Rectal smooth muscle tissue (tissue), 1 donor: Measurements from ENCODE around the gene KAZN.

Experiments
- H3K27ac ChIP-seq: one replicate; pipeline ENCODE4 v1.7.0; 2013; ENCODE audit warnings: low read depth, low read length, inconsistent platforms
- H3K27me3 ChIP-seq: one replicate; pipeline ENCODE4 v1.7.0; 2013; ENCODE audit warnings: low read length; ENCODE audit not compliant: control insufficient read depth, insufficient read depth
- H3K36me3 ChIP-seq: one replicate; pipeline ENCODE4 v1.7.0; 2013; ENCODE audit warnings: low read length; ENCODE audit not compliant: control insufficient read depth, insufficient read depth
- H3K4me1 ChIP-seq: one replicate; pipeline ENCODE4 v1.7.0; 2013; ENCODE audit warnings: low read length; ENCODE audit not compliant: control insufficient read depth, insufficient read depth
- H3K4me3 ChIP-seq: one replicate; pipeline ENCODE4 v1.7.0; 2013; ENCODE audit warnings: low read length
- H3K9ac ChIP-seq: one replicate; pipeline ENCODE4 v1.7.0; 2013; ENCODE audit warnings: low read length

The KAZN gene

GRCh38 chr1:14946011-14946359, 347.5 kb downstream of the KAZN start:
- Histone ChIP-seq H3K27me3 (no peaks in the 10 kb centered on the region), H3K4me1 (peaks cover 16% of the 10 kb centered on the region), H3K27ac (peak overlapping the region; percentile 84), H3K4me3 (peak overlapping the region; percentile 17), H3K36me3 (no peaks in the 10 kb centered on the region), H3K9ac (no peak overlapping the region)

GRCh38 chr1:14946684-14947238, 348.3 kb downstream of the KAZN start:
- H3K4me3 ChIP-seq, result no peak overlapping the region
- H3K9ac ChIP-seq, result no peak overlapping the region

GRCh38 chr1:14947421-14947820, 348.9 kb downstream of the KAZN start:
- H3K9ac ChIP-seq, result no peak overlapping the region
- no peak overlapping the region for H3K4me3 ChIP-seq
- H3K27me3 ChIP-seq, result no peaks in the 10 kb centered on the region
- H3K4me1 ChIP-seq, result peaks cover 16% of the 10 kb centered on the region
- no peak overlapping the region for H3K27ac ChIP-seq
- H3K36me3 ChIP-seq, result no peaks in the 10 kb centered on the region

More at GRCh38 chr1:14946684-14947238, 348.3 kb downstream of the KAZN start:
- H3K27me3 ChIP-seq, result no peaks in the 10 kb centered on the region
- H3K27ac ChIP-seq, result peak overlapping the region; percentile 28
- peaks cover 16% of the 10 kb centered on the region for H3K4me1 ChIP-seq
- no peaks in the 10 kb centered on the region for H3K36me3 ChIP-seq

GRCh38 chr1:14948112-14948652, 349.7 kb downstream of the KAZN start:
- no peaks in the 10 kb centered on the region for H3K27me3 ChIP-seq
- no peak overlapping the region for H3K4me3 ChIP-seq
- H3K36me3 ChIP-seq, result no peaks in the 10 kb centered on the region
- H3K4me1 ChIP-seq, result peaks cover 14% of the 10 kb centered on the region
- no peak overlapping the region for H3K9ac ChIP-seq
- no peak overlapping the region for H3K27ac ChIP-seq

- Histone ChIP-seq H3K9ac (no peak overlapping the region), H3K27me3 (no peaks in the 10 kb centered on the region), H3K4me1 (peaks cover 11% of the 10 kb centered on the region), H3K36me3 (no peaks in the 10 kb centered on the region), H3K4me3 (no peak overlapping the region), H3K27ac (no peak overlapping the region)
These were observed 350.9 kb downstream of the KAZN start for GRCh38 chr1:14949270-14949835.

GRCh38 chr1:14949836-14950713, 351.6 kb downstream of the KAZN start:
- Histone ChIP-seq H3K27ac (no peak overlapping the region), H3K27me3 (no peaks in the 10 kb centered on the region), H3K4me1 (peaks cover 6% of the 10 kb centered on the region), H3K36me3 (no peaks in the 10 kb centered on the region), H3K9ac (no peak overlapping the region), H3K4me3 (no peak overlapping the region)

- H3K27ac ChIP-seq, result no peak overlapping the region
- no peaks in the 10 kb centered on the region for H3K27me3 ChIP-seq
- H3K4me3 ChIP-seq, result no peak overlapping the region
- H3K36me3 ChIP-seq, result no peaks in the 10 kb centered on the region
- no peaks in the 10 kb centered on the region for H3K4me1 ChIP-seq
- no peak overlapping the region for H3K9ac ChIP-seq
These were observed 353.3 kb downstream of the KAZN start for GRCh38 chr1:14951766-14952165.

- no peaks in the 10 kb centered on the region for H3K36me3 ChIP-seq
- H3K27me3 ChIP-seq, result no peaks in the 10 kb centered on the region
- no peak overlapping the region for H3K4me3 ChIP-seq
- H3K27ac ChIP-seq, result no peak overlapping the region
- H3K4me1 ChIP-seq, result no peaks in the 10 kb centered on the region
- no peak overlapping the region for H3K9ac ChIP-seq
These were observed 354.3 kb downstream of the KAZN start for GRCh38 chr1:14952626-14953314.

GRCh38 chr1:14954210-14954609, 355.7 kb downstream of the KAZN start:
- Histone ChIP-seq H3K27me3 (no peaks in the 10 kb centered on the region), H3K27ac (no peak overlapping the region), H3K4me1 (no peaks in the 10 kb centered on the region), H3K36me3 (no peaks in the 10 kb centered on the region), H3K9ac (no peak overlapping the region), H3K4me3 (no peak overlapping the region)

- Histone ChIP-seq H3K4me1 (no peaks in the 10 kb centered on the region), H3K36me3 (no peaks in the 10 kb centered on the region), H3K27ac (no peak overlapping the region), H3K27me3 (no peaks in the 10 kb centered on the region), H3K9ac (no peak overlapping the region), H3K4me3 (no peak overlapping the region)
These were observed 356.4 kb downstream of the KAZN start for GRCh38 chr1:14954930-14955329.

GRCh38 chr1:14955402-14955801, 356.9 kb downstream of the KAZN start:
- Histone ChIP-seq H3K36me3 (no peaks in the 10 kb centered on the region), H3K27ac (no peak overlapping the region), H3K9ac (no peak overlapping the region), H3K27me3 (no peaks in the 10 kb centered on the region), H3K4me3 (no peak overlapping the region), H3K4me1 (no peaks in the 10 kb centered on the region)

GRCh38 chr1:14955976-14956375, 357.5 kb downstream of the KAZN start:
- H3K27ac ChIP-seq, result no peak overlapping the region
- H3K27me3 ChIP-seq, result no peaks in the 10 kb centered on the region
- H3K4me1 ChIP-seq, result no peaks in the 10 kb centered on the region
- H3K9ac ChIP-seq, result no peak overlapping the region
- H3K4me3 ChIP-seq, result no peak overlapping the region
- peaks cover 3% of the 10 kb centered on the region for H3K36me3 ChIP-seq
